ENCODE results near the gene ACRBP.

ACRBP gene

DNA sequence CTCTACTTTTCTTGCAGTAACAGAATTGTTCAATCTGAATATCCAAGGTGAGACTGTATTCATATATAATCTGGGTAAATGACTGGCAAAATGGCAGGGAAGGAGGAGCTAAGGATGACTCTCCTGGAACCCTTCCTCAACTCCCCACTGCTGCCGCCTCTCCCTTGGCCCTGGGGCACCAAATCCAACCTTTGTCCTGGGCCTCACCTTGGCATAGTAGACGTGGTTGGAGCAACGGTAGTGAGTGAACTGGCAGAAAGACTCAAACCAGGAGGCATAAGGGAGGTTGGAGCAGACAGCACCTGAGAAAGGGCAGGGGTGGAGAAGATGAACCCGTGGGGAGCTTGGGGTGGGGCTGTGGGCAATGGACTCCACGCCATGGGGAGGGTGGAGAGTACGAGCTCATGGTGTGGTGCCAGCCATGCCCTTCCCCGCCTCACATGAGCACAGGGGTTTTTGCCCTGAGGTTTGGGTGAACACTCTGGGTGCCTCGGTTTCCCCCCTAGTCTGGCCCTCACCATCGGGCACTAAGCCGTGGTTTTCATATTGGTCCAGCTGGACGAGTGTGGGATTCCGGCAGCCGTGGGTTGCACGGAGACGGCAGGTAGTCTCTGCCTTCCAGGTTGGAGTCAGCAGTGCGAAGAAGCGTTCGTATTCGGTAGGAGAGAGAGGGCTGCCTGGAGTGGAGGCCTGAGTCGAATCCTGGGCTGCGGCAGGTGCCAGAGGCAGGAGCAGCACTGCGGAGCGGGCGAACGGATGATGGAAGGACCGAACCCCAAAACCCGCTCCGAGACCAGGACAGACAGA is 753 bp downstream of the ACRBP start:
- no peak for DNase-seq

DNA sequence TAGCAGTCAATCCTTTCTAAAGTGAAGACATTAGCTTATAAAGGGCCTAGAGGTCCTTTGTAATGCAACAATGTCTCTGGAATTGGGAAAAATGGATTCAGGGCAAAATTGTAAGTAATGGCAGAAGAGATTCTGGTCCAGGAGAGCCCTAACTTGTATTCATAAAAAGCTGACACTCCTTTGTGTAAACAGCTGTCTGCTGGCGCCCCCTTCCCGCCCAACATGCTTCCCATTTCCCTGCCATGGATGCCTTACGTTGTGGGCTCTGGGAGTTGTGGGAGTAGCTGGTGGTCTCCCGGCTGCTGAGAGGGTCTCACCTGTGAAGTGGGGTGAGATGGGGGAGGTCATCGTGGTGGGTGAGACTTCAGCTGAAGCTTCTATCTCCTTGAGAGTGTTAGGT is 2.3 kb downstream of the ACRBP start:
- peak; percentile 44 for DNase-seq

DNA sequence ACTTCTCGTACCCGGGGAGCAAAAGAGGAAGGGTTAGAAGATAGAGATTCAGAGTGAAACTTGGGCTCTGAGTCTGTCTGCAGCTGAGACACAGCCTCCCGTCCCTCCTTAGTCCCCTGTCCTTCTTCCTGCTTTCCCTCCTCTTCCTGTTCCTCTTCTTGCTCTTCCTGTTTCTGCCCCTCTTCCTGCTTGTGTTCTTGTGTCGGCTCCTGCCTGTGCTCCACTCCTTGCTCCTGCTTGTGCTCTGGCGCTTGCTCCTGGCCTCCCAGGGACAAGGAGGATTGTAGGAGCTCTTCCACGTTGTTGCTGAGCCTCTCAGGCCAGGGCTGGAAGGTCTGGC is 3.0 kb downstream of the ACRBP start:
- no peak for DNase-seq

DNA sequence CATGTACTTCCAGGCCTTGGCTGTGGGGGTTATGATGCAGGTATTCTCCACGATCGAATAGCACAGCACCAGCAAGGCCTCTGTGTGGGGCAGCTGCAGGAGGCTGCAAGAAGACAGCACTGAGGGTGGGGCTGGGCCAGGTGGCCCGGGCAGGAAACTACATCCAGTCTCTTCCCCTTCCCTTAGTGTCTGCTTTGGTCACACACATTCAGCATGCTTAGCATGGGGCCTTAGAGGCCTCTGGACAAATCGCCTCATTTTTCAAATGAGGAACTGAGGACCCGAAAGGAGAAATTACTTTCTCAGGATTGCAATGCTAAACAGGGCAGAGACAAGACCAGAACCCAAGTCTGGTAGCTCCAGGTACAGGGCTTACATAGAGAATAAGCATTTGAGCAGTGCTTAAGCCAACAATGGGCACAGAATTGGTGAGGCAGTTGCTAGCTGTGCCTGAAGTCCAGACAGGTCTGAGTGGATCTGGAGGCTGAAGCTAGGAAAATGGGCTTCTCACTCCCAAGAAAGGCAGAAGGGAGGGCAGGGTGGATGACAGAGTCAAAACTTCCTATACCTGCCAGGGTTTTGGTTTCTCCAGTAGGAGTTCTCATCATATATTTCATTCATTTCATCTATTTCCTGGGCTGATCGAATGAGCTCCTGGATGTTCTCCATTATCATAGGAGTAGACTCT is 3.5 kb downstream of the ACRBP start:
- no peak for DNase-seq

DNA sequence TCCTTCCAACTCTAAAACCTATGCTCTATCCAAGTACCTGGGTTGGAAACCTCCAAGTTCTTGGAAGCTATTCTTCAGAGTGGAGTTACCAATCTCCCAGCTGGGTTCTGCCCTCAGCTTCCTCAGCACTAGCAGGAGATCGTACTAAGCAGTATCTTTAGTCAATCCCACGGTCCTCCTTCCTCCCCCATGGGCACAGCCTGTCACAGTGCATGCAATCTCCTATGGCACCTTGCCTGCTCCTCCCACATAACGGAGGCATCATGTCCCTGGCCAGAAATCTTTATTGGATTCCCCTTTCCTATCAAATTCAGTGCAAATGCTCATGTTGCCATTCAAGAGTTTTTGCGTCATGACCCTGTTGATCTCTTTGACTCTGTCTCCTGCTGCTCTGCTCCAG is 6.1 kb downstream of the ACRBP start:
- DNase-seq: no peak

DNA sequence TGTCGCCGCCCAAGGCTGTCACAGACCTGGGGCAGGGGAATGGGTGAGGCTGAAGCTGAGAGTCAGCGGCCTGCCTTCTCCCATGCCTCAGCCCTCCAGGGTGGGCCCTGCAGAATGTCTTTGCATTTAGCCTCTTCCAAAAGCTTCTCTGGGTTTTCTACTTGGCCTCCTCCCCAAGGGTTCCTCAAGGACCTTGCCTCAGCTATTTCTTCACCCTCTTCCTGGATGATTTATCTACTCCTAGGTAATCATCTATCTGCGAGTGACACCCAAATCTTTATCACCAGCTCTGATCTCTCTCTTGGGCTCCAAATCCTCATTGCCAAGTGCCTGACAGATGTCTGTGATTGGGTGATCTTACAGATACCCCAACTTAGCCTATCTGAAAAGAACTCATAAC is 6.7 kb downstream of the ACRBP start:
- no peak for DNase-seq

DNA sequence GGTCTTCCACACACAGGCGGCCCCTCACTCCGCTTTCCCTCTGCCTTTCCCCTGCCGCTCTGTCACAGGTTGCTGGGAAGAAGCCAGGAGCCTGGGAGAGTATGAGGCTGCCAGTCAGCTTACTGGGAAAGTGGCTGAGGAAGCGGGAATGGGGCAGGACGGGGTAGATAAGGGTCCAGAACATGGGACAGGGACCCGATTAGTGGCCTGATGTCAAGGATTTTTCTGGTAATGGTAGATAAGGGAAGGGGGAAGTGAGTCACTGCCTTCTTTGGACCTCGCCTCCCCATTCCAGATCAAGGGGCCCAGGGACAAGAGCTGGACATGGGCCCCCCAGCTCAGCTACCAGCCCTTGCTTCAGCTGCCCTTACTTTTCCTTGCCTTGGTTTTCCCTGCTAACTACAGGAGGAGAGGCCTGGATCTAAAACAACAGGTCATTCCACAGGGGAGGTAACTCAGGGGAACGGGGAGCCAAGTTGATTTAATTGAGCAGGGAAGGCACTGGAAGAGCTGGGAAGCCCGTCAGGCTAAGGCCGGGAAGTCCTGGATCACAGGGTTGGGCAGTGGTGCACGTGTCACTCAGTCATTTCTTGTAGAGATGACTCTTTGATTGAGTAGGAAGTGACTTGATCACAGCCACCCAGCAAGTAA is 8.0 kb downstream of the ACRBP start:
- no peak for DNase-seq

DNA sequence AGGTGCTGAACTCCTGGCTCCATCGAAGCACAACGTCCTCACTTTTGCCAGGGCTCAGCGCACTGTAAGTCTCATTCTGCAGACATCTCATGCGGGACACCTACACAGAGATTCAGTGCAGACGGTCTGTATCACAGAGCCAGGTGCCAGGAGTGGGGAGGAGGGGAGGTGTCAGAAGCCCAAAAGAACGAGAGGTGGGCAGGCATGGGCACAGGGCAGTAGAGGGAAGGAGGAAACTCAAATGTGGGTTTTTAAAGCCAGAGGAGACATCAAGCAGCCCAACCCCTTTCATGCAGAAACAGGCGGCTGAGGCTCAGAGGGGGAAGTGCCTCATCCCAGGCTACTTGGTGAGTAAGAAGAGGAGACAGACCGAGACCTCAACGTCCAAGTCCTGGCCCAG is 8.9 kb downstream of the ACRBP start:
- no peak for DNase-seq

DNA sequence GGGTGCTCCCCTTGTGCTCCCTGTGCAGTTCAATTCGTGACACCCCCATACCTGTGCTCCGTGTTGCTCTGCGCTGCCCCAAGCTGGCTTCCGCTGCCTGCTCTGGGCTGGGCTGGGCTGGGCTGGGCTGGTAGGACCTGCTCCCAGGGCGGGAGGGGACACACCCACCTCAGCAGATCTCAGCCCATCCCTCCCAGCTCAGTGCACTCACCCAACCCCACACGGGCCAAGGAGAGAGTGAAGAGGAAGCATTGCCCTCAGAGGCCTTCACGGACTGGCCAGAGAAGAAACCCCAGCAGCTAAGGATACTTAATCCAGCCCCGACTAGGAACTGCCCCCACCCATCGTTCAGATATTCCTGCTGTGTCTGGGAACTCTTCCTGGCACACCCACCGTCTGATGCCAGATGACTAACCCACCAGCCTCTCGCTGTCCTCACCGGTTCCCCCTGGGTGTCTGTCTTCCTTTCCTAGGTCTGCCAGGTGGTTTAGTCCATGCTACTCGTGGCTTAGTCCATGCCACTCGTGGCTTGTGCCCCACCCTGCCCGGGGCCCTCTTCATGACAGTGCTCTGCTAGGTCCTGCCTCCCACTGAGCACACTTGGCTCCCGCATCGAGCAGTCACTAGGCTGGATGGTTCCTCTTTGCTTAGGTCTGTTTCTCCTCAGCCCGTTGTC is 11.2 kb downstream of the ACRBP start, which contains the start of gene LPAR5:
Gene LPAR5, minus strand, starts transcription at position 104 of the 676 bp plus-strand sequence. CDS start 14,711 bp downstream, outside the sequence.
- no peak for DNase-seq

DNA sequence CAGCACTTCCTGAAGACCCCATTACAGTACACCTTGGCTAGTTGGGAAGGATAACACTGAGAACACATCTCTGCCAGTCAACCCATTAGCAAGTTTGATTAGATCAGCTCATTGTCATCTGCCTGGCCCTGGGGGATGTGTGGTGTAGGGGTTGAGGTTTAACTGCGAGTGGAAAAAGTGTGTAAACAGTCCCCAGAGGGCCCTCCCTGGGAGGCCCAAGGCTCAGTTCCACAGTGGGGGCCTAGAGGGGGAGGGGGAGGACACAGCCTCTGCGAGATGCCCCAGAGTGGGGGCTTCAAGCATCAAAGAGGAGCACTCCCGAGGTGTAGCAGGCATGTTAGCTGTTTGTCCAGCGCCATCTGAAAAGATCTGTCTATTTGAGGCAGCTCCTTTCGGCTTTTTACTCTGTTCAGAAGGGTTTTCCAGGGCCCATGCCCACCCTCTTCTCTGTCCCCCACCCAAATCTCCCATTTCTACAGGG is 11.8 kb downstream of the ACRBP start:
- no peak for DNase-seq

DNA sequence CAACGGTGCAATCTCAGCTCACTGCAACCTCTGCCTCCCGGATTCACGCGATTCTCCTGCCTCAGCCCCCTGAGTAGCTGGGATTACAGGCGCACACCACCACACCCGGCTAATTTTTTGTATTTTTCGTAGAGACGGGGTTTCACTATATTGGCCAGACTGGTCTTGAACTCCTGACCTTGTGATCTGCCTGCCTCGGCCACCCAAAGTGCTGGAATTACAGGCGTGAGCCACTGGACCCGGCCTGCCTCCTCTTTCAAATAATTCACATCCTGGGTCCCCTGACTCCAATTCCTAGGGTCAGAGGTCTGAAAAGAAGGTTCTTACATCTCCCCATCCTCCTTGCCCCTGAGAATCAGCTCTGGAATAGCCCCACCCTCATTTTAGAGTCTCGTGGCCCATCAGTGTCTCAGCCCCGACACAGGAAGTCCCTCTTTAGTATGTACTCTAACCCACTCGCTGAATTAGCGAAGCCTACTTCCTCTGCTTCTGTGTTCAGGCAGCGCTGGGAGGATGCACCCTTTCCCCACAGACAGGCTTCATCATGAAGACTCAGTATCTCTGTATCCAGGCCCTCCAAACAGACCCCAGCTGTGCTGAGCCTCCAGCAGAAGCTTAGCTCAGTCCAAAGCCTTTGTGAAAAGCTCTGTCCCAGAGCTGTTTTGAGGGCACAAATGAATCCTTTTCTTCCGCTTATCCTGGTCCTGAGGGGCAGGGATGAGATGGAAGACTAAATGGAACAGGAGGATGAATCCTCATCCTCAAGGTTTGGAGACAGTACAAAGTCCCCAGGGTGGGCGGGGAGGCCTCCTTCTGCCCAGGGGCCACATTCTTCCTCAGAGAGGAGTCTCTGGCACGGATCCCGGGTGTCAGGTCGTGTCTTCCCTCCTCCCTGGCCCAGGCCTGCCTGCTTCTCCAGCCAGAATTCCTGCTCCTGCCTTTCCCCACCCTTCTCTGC is 14.9 kb downstream of the ACRBP start:
- DNase-seq: peak; percentile 48

DNA sequence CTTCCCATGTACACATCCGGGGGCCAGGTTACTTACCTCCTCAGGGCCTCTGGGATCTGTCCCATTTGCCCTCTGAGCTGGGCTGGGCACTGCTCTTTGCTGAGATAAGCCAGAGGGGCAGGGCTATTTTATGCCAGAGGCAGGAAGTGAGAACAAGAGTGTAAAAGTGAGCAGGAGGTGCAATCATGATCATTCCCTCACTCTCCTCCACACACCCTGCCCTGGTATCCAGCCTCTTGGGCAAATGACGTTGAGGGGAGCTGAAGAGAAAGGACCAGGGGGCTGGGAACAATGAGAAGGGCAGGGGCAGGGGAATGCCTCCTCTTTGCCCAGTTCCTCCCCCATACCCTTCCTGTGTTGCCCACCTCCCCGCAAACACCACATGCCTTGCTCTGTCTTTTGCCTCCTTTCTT is 15.7 kb downstream of the ACRBP start:
- no peak for DNase-seq

DNA sequence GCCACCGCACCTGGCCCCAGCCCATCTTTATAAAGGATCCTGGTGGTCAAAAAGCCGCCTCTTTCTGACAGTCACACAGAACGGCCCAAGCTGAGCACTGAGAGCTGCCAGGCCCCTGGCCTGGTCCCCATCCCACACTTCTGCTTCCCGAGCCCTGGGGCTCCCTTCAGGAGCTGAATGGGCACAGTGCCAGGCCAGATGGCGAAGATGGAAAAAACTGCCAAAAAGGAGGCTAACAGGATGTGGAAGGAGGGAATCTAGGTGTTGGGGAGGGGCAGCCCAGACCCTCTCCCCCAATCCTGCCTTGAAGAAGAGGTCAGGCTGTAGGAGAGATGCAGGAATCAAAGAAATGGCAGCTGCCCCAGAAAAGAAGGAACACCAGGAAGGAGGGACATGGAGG is 16.5 kb downstream of the ACRBP start:
- DNase-seq: peak; percentile 60

DNA sequence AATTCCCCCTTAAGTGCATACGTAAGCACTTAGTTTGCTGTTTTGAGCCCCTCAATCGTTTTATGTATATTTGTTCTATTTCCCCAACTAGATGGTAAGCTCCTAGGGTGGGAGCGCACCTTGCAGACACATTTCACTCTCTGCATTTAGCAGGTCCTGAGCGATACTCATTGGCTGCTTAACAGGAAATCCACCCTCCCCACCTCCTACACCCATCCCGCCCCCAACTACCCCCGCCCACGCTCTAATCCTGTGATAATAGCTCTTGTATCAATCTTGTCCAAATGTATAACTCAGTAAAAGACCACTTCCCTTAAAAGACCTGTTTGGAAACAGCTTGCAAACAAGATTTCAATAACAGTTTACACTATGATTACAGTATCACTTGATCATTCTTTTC is 19.6 kb downstream of the ACRBP start:
- DNase-seq: peak; percentile 92

DNA sequence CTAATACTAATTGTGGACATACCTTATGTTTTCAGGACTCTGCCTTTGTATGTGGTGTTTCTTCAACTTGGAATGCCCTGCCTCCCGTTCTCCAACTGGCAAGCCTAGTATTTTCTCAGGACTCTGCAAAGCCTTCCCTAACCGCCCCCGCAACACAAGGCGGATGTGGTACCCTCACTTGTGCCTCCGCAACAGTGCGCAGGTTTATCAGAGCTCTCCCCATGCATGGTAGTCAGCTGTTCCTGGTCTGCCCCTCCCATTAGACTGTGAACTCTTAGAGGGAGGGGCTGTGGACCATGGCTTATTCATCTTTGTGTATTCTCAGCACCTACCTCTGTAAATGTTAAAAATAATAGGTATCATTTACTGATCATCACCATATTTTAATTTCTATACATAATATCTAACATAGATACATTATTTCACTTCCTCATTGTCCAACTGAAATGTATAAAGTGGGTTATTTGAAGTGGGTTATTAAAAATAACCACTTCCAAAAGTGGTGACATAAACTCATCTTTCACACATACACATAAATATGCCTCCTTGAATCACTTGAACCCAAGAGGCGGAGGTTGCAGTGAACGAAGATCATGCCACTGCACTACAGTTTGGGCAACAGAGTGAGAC is 20.5 kb downstream of the ACRBP start:
- DNase-seq: no peak

DNA sequence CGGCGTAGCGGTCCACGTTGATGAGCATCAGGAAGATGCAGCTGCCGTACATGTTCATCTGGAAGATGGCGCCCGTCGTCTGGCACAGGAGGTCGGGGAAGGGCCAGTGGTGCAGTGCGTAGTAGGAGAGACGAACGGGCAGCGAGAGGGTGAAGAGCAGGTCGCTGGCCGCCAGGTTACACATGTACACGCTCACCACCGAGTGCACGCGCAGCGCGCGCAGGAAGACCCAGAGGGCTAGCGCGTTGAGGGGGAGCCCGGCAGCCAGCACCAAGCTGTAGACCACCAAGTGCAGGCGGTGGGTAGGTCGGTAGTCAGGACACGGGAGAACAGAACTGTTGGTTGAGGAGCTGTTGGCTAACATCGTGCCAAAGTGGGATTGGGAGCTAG is 26.4 kb downstream of the ACRBP start:
- no peak for DNase-seq

DNA sequence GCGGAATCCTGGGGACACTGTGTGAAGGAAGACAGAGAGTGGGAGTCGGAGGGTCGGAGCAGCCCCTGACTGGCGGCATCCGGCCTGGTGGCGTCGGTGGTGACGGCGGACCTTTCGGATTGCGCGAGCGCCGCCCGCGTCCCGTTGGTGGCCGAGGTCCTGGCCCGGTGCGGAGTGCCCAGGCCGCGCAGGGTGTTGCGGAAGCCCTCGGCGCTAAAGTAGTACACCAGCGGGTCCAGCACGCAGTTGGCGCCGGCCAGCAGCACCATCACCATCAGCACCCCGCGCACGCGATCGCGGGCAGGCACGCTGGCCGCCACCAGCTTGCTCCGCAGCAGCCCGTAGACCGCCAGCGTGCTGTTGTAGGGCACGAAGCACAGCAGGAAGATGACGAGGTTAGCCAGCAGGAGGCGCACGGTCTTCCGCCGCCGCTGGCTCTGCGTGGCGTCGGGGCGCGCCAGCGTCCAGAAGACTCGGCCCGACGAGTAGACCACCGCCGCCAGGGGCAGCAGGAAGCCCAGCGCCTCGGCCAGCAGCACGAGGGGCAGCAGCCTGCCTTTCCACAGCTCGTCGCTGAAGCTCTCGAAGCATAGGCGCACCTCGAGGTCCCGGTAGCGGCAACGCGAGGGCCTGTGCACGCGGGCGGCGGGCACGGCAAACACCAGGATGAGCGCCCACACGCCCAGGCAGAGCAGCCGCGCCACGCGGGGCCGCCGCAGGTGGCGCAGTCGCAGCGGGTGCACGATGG is 26.9 kb downstream of the ACRBP start:
- no peak for DNase-seq

DNA sequence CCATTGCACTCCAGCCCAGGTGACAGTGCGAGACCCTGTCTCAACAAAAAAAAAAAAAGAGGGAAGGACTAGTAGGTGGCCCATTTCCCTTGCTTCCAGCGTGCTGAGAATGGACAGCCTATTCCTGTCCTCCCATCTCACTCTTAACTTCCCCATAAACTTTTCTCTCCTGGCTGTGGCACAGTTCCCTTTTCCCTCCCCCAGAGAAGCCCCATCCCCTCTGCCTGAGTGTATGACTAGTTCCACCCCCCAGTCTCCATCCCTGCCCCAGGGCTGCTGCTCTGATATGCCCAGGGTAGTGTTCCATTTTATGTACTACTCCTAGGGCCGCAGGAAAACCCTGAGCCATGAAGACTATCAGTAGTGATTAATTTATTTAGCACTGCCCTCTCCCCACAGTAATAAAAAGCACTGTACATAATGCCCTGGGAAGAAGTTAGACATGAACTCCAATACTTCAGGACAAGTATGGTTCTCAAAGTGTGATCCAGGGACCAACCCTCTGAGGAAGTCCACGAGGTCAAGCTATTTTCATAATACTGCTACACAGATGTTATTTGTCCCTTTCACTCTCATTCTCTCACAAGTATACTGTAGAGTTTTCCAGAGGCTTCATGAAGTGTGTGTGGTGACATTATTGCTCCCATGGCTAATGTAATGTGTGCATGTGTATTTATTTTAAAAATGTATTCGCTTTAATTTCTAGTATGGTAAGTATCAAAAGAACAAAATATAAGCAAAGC is 28.6 kb downstream of the ACRBP start:
- no peak for DNase-seq

DNA sequence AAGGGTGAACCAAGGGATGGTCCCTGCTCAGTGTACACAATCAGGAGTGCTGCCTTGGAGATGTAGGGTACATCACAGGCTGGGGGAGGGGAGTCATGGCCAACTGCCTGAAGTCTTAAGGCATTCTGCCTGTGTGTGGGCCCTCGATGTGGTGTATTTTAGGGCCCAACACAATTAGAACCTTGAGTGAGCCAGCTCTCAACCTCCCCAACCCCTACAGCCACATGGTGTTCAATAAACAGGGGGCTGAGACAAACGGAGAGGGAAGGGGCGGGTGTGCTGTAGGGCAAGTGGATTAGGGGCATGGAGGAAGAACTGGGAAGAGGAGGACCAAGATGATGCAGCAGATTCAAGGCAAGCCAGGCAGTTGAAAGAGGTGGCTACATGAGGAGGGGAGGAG is 31.4 kb downstream of the ACRBP start:
- peak; percentile 42 for DNase-seq

DNA sequence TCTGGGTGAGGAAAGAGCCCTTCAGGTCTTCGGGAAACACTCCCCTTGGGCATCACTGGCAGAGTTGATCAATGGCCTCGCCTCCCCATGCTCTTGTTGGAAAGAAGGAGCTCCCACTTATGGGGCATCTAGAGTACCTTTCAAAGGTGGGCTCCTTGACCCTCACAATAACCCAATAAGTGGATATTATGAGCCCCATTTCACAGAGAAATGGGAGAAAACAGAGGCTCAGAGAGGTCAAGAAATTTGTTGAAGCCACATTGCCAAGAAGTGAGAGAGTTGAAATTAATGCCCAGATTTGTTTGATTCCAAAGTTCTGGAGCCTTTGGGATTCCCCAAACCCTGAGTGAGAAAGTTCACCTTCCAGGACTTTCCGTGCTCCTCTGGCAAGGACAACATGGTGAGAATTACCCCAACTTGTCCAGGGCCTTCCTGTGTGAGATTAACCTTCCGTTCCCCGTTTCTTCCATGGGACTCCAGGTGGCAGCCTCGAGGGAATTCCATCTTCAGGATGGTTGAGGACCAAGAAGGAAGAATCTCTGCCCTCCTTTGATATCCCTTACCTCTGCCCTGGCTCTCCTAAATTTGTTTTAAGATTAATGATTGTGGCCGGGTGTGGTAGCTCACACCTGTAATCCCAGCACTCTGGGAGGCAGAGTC is 32.6 kb downstream of the ACRBP start:
- DNase-seq: peak; percentile 33

Measured in NCI-H82 (cell line).